GM18907 (cell line): ENCODE data around the gene HERC2.
A peak's percentile ranks its signal among the peaks of the same experiment; 100 is the strongest.
"Not testable (repeated sequence)": the region's sequence is repeated elsewhere in the genome, so short reads cannot be mapped to it uniquely, and the experiment has no call there.

Experiments
- ATAC-seq: cut with Tn5 transposase; IDR thresholded peaks from one replicate; pipeline ENCODE4 v1.9.1; 2021; ENCODE audit warnings: mild to moderate bottlenecking, moderate library complexity; ENCODE audit not compliant: unreplicated experiment

HERC2 gene

GRCh38 chr15:28182731-28183130 is 139.2 kb downstream of the HERC2 start:
- no peak for ATAC-seq

- ATAC-seq: no peak
Observed at GRCh38 chr15:28182216-28182615, 139.8 kb downstream of the HERC2 start.

DNA sequence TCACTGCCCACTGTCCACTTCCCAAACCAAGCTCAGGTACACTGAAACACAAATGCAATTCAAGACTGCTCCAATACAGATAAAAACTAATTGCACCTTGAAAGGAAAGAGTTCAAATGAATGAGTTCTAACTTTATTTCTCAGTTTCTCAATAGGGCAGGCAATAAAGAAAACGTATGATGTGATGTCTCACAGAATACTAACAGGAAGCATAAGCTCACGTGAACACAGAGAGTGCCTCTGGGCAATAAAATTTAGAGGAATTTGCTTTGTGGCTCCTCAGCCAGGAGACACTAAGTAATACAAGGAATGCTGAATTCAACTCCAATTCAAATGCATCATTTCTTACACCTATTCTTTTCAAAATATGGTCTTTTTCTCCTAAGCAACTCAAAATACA is 140.6 kb downstream of the HERC2 start:
- no peak for ATAC-seq

- ATAC-seq: no peak
Observed at GRCh38 chr15:28179270-28179669, 142.7 kb downstream of the HERC2 start.

- no peak for ATAC-seq
Observed at GRCh38 chr15:28178727-28179126, 143.3 kb downstream of the HERC2 start.

DNA sequence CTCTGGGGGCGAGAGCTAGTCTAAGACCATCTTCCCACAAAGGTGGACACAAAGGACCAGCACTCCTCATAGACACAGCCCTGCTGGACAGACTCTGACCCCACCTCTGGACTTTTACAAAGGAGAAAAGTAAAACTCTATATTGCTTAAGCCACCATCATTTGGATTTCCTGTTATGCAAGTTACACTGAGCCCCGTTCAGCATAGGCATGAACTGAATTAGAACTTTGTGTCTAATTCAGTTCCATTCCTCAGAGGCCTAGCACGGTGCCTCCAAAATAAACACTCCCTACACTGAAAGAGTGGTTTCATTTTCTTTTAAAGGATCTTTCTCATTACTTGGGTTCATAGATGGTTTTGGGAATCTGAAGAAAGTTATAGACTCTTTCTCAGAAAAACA is 143.7 kb downstream of the HERC2 start:
- ATAC-seq: no peak

GRCh38 chr15:28169366-28169765 is 152.6 kb downstream of the HERC2 start:
- no peak for ATAC-seq

DNA sequence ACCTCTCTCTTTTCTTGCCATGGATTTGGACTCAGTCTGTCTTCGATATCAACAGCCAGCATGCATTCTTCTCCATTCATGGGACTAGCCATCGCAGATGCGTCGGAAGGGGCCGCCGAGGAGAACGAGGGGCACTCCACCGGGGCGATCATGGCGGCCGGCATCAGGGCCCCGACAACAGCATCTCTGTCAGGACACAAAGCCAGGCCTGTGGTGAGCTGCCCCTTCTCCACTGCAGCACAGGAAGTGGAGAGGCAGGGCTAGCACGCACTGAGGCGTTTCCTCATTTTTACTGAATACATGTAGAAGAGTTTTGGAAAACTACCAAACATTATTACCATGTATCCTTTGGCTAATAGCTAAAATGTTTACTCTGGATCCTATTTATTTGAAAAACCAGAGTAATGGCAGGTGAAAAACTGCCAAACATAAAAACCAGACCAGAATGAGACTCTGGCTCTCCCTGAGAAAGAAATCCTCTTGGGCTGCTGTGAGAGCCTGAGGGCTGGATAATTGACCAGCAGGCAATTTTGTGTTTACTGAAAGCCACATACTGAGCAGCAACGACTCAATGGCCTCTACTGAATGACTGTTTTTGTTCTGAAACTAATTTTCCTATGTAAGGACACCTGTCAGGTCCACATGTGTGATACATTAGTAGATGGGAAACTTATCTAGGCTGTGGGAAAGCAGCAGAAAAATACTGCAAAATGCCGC is 153.4 kb downstream of the HERC2 start:
- not testable (repeated sequence) for ATAC-seq

DNA sequence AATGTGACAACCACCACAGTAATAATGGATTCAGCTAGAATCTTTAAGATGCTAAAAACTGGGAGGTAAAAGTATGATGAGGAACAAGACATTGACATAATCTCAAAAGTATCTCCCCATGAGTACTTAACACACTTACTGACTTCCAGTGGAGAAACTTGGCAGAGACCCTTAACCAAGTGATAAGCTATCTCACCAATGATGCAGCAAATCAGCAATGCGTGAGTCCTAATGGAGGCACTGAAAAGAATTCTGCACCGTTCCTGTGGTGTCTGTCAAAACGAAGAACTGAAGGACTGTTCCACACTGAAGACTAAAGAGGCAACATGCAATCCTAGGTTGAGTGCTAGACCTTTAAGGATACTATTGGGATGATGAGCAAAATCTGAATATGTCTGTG is 154.9 kb downstream of the HERC2 start:
- ATAC-seq: no peak

DNA sequence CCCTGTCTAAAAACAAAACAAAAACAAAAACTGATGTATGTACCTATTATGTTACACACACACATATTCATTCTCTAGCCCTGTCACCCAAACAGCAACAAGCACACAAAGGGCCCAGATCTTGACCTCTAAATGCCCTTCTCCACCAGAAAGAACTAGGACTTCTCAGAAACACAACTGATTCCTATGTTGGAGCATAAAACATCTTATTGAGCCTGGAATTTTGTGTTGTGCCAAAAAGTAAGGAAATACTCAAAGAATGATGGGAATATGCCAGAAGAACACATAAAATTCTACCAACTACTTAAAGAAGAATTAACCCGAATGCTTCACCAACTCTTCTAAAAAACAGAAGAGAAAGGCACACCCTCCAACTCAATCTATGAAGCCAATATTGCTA is 156.2 kb downstream of the HERC2 start:
- no peak for ATAC-seq

DNA sequence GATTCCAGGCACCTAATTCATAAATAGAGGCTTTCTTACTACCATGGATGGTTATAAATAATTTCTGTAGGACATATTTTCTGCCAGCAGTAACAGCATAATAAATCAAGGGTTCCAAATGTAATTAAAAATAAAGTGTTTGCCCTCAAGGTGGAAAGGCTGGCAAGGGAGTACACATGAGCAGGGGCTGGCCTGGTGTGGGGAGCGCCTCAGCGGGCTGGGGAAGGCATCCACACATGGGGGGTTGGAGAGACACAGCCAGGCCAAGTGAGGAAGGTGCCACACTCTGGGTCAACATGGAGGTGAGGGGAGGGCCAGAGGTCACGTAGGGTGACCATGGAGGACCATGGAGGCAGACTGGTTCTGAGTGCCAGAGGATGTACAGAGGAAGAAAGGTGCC is 157.1 kb downstream of the HERC2 start:
- ATAC-seq: no peak

- ATAC-seq: no peak
Observed at GRCh38 chr15:28154283-28154682, 167.7 kb downstream of the HERC2 start.

GRCh38 chr15:28153492-28154119 is 168.4 kb downstream of the HERC2 start:
- ATAC-seq: no peak

GRCh38 chr15:28152538-28152923 is 169.4 kb downstream of the HERC2 start:
- not testable (repeated sequence) for ATAC-seq

GRCh38 chr15:28151864-28152537 is 170.0 kb downstream of the HERC2 start:
- ATAC-seq: not testable (repeated sequence)

DNA sequence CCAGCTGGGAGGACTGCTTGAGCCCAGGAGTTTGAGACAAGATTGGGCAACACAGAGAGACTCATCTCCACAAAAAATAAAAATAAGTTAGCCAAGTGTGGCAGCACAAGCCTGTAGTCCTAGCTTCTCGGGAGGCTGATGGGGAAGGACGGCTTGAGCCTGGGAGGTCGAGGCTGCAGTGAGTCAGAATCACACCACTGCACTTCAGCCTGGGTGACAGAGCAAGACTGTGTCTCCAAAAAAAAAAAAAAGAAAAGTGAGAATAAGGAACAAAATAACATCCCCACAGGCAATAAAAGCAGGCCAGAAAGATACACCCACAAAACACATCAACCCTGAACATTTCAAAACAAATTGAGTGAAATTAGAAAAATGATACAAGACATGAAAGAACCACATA is 174.2 kb downstream of the HERC2 start:
- ATAC-seq: no peak

DNA sequence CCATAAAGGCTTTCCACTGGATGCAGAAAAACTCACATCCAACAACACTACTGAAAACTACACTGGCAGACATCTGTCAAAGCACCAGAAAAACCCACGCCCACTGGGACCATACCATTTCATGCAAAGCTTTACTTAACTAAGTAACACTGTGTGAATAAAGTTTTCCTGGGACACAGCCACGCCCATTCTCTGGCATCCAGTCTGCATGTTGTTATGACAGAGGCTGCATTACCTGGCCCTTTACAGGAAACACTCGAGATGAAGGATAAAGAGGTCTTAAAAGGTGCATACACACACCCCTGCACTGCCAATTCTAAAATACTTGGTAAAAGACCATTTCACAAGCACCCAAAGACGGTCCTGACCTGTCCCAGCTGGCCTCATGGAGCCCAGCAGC is 176.6 kb downstream of the HERC2 start:
- not testable (repeated sequence) for ATAC-seq

- no peak for ATAC-seq
Observed at GRCh38 chr15:28140062-28140461, 181.9 kb downstream of the HERC2 start.

DNA sequence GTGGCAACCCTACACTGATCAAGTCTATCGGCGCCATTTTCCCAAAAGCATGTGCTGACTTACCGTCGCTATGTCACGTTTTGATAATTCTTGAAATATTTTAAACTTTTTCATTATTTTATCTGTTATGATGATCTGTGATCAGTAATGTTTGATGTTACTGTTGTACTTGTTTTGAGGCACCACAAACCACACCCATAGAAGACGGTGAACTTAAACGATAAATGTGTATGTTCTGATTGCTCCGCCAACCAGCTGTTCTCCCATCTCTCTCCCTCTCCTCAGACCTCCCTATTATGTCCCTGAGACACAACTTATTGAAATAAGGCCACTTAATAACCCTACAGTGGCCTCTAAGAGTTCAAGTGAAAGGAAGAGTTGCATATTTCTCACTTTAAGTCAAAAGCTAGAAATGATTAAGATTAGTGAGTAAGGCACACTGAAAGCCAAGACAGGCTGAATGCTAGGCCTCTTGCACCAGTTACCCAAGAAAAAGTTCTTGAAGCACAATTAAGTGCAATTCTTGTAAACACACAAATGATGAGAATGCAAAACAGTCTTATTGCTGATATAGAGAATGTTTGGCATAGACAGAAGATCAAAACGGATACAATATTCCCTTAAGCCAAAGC is 184.5 kb downstream of the HERC2 start:
- ATAC-seq: not testable (repeated sequence)

GRCh38 chr15:28136236-28136904 is 185.6 kb downstream of the HERC2 start:
- peak; percentile 100 for ATAC-seq

- ATAC-seq: no peak
Observed at GRCh38 chr15:28133281-28133680, 188.7 kb downstream of the HERC2 start.
